Measurements from ENCODE around the gene UTP25. TPM values are rescaled to one million over a fixed set of nuclear protein-coding genes. Genes with fewer than 3 reads are reported as not detected.

The UTP25 gene
- total RNA-seq, 4 donors from 2014 or later = 5.7 to 7.5 (median 6.8) TPM

- Histone ChIP-seq H3K27me3 (no peaks in the 10 kb centered on the region), H3K4me1 (no peaks in the 10 kb centered on the region), H3K9me3 (no peaks in the 10 kb centered on the region), H3K27ac (no peak overlapping the region), H3K4me3 (no peak overlapping the region), H3K36me3 (no peaks in the 10 kb centered on the region)
- no peak for TF ChIP-seq CTCF (IDR thresholded peaks at IDR 0.05)
- TF ChIP-seq POLR2A (IDR thresholded peaks at IDR 0.05) = no peak
- no peak for TF ChIP-seq EP300 (IDR thresholded peaks at IDR 0.05)
- 70 to 85% methylated on average over 3 of the region's 3 CpGs for WGBS, 2 donors
- DNase-seq (ENCODE audit: low spot score in 2 of 2) = no peak
Observed at GRCh38 chr1:209815490-209815889, 12.3 kb upstream of the UTP25 start.

GRCh38 chr1:209815931-209816341 is 11.8 kb upstream of the UTP25 start:
- Histone ChIP-seq H3K36me3 (no peaks in the 10 kb centered on the region), H3K27me3 (no peaks in the 10 kb centered on the region), H3K27ac (no peak overlapping the region), H3K9me3 (no peaks in the 10 kb centered on the region), H3K4me1 (no peaks in the 10 kb centered on the region), H3K4me3 (no peak overlapping the region)
- TF ChIP-seq EP300 (IDR thresholded peaks at IDR 0.05) (no peak), POLR2A (IDR thresholded peaks at IDR 0.05) (no peak), CTCF (IDR thresholded peaks at IDR 0.05) (no peak)
- DNase-seq (ENCODE audit: low spot score in 2 of 2) = no peak
- WGBS, 2 donors = 74 to 75% methylated on average over 6 of the region's 6 CpGs

- TF ChIP-seq EP300 (IDR thresholded peaks at IDR 0.05) (no peak), CTCF (IDR thresholded peaks at IDR 0.05) (no peak), POLR2A (IDR thresholded peaks at IDR 0.05) (no peak)
- Histone ChIP-seq H3K4me3 (no peak overlapping the region), H3K9me3 (no peaks in the 10 kb centered on the region), H3K36me3 (no peaks in the 10 kb centered on the region), H3K27me3 (no peaks in the 10 kb centered on the region), H3K4me1 (no peaks in the 10 kb centered on the region), H3K27ac (no peak overlapping the region)
- DNase-seq (ENCODE audit: low spot score in 2 of 2) = no peak
- WGBS, 2 donors = 68 to 90% methylated on average over 3 of the region's 3 CpGs
Observed at GRCh38 chr1:209816923-209817322, 10.8 kb upstream of the UTP25 start.

- Histone ChIP-seq H3K4me1 (peaks cover 0 to 2% (median 0%) of the 10 kb centered on the region in 4 donors), H3K27me3 (no peaks in the 10 kb centered on the region), H3K4me3 (no peak overlapping the region), H3K27ac (no peak overlapping the region), H3K36me3 (no peaks in the 10 kb centered on the region), H3K9me3 (no peaks in the 10 kb centered on the region)
- TF ChIP-seq EP300 (IDR thresholded peaks at IDR 0.05) (no peak), POLR2A (IDR thresholded peaks at IDR 0.05) (no peak), CTCF (IDR thresholded peaks at IDR 0.05) (no peak)
- no peak for DNase-seq (ENCODE audit: low spot score in 2 of 2)
- 92% methylated on average over 1 of the region's 1 CpG for WGBS, 2 donors
Observed at GRCh38 chr1:209817691-209818090, 10.1 kb upstream of the UTP25 start.

GRCh38 chr1:209819058-209819457 is 8.7 kb upstream of the UTP25 start:
- Histone ChIP-seq H3K4me3 (no peak overlapping the region), H3K27me3 (no peaks in the 10 kb centered on the region), H3K36me3 (no peaks in the 10 kb centered on the region), H3K27ac (no peak overlapping the region), H3K9me3 (no peaks in the 10 kb centered on the region), H3K4me1 (peaks cover 0 to 5% (median 0%) of the 10 kb centered on the region in 4 donors)
- DNase-seq (ENCODE audit: low spot score in 2 of 2) = no peak
- TF ChIP-seq CTCF (IDR thresholded peaks at IDR 0.05) (no peak), EP300 (IDR thresholded peaks at IDR 0.05) (no peak), POLR2A (IDR thresholded peaks at IDR 0.05) (no peak)
- WGBS, 2 donors = 29 to 31% methylated on average over 1 of the region's 1 CpG

Data from tibial nerve (tissue), 4 donors.